NCI-H510A treated with DMSO at 0.1 percent for 48 hours (cell line): ENCODE data around the gene SPATA16.
"Not testable (repeated sequence)": the region's sequence is repeated elsewhere in the genome, so short reads cannot be mapped to it uniquely, and the experiment has no call there.

Experiments used
- DNase-seq: peaks from one replicate; lab custom pipeline; 2025; lab: John Stamatoyannopoulos, UW

Gene SPATA16

GRCh38 chr3:172876297-172876696, 264.7 kb downstream of the SPATA16 start:
- DNase-seq, result no peak

GRCh38 chr3:172875039-172875438, 266.0 kb downstream of the SPATA16 start:
- no peak for DNase-seq

GRCh38 chr3:172869784-172870518, 271.1 kb downstream of the SPATA16 start:
- no peak for DNase-seq

DNA sequence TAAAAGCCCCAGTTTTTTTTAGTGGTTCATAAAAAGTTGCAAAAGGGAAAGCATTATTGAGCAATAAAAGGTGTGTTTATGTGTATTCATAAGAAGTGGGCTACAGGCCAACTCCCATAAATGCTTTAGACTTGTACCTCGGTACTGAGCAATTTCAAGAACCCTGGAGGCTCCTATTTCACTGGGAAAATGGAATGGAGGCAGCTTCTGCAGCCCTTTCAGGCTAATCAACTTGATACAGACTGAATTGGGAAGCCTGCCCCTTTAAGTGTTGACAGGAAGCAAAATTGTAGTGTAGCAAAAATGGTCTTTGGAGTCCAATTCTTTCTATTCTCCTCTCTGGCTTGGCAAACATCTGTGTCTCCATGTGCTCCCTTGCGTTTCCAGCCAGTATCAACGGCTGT, 271.7 kb downstream of the SPATA16 start:
- no peak for DNase-seq

DNA sequence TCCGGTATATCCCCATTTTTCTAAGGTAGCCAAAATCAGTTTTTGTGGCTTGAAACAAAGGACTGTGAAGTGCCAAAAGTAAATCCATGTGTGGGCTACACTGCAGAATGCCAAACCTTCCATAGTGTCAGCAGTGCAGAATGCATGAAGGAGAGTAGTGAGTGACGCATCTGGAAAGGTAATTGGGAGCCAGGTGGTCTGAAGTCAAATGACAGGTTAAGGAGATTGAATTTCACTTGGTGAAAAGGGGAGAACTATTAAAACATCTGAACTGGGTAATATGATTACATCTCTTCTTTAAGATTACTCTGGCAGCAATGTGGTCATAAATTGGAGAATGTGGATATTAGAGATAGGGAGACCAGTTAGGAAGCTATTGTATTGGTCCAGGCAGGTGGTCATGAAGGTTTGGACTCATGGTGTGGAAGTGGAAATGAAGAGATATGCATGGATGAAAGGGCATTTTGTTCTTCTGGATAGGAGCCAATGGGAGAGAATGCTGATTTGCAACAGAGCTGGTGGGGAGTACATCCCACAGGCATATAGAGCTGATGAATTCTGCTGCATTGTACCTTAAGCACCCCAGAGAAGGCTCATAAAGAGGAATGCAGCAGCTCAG, 272.3 kb downstream of the SPATA16 start:
- DNase-seq, result no peak

DNA sequence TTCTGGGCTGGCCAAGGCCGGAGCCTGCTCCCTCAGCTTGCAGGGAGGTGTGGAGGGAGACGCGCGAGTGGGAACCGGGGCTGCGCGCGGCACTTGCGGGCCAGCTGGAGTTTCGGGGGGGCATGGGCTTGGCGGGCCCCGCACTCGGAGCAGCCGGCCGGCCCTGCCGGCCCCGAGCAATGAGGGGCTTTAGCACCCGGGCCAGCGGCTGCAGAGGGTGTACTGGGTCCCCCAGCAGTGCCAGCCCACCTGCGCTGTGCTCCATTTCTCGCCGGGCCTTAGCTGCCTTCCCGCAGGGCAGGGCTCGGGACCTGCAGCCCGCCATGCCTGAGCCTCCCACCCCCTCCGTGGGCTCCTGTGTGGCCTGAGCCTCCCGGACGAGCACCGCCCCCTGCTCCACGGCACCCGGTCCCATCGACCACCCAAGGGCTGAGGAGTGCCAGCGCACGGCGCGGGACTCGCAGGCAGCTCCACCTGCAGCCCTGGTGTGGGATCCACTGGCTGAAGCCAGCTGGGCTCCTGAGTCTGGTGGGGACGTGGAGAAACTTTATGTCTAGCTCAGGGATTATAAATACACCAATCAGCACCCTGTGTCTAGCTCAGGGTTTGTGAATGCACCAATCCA, 274.2 kb downstream of the SPATA16 start:
- not testable (repeated sequence) for DNase-seq

DNA sequence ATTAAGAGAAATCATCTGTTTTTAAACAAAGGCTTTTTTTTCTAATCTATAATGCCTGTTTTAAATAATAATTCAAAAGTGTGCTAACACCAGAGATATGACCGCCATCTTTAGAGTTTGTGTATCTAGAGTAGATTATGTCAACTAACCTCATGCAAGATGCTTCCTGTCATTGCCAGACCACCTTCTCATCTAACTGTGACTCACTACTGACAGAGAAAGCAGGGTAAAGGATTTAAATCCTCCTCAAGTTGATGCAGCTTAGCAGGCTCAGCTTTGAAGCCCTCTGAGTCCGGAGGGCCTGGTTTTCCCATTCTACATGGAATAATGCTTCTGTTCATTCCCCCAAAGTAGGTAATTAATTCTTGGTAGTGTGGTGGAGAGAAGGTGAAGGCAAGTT, 282.0 kb downstream of the SPATA16 start:
- no peak for DNase-seq

DNA sequence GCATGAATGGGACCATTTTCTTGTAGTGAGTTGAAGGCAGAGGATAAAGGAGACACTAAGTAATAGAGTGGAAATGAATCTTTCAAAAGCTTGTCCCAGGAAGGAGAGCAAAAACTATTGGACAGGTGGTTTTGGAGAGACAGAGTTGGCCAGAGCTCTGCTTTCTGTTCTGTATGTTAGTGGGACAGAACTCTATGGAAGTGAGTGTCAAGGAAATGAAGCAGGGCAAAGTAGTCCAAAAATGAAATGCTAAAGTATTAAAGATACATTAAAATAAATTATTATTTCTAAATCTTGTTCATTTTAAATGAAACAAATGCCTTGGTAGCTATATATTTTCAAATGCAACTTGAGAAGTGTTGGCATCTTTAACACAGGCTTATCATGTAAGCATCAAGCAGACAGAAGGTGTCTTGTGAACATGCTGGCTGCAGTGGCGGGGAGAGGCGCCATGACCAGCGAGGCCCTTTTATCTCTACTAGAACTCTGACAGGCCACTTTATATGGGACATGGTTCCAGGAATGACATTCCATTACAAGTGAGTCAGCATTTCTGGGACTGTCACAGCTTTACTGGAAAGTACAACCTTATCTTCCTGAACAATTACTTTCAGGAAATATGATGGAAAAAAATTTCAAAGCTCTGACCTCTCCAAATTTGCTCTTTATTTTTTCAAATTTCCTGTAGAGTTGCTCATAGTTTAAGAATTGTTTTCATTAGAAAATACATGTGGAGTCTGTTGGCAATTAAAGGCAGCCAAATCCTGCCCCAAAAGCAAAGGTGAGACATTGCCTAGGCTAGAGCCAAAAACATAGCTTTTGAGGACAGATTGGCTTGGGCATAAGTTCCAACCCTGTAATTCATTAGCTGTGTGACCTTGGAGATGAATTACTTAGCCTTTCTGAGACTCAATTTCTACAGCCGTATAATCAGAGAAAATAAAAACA, 284.0 kb downstream of the SPATA16 start:
- DNase-seq, result no peak

GRCh38 chr3:172855037-172855436, 286.0 kb downstream of the SPATA16 start:
- DNase-seq, result no peak

GRCh38 chr3:172853921-172854666, 286.9 kb downstream of the SPATA16 start:
- no peak for DNase-seq

- DNase-seq, result no peak
Measured at GRCh38 chr3:172853005-172853404, 288.0 kb downstream of the SPATA16 start.

- no peak for DNase-seq
Measured at GRCh38 chr3:172848910-172849309, 292.1 kb downstream of the SPATA16 start.

GRCh38 chr3:172847292-172847691, 293.7 kb downstream of the SPATA16 start:
- no peak for DNase-seq

DNA sequence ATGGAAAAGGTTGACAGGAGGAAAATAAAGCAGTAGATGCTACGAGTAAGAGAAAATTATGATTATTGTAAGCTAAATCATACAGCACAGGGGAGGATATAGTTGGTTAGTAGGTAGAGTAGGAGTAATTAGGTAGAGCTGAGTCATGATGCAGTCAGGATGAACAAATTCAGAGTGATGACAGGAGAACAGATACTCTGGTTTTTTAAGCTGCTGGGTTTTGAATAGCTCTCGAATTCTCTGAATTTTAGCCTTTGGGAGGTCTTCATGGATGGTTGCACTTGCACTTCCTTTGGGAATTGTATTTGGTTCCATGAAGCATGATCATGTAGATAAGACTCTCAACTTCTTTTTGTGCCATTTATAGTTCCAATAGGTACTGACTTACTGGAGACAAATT, 294.3 kb downstream of the SPATA16 start:
- DNase-seq, result no peak

- no peak for DNase-seq
Measured at GRCh38 chr3:172846103-172846561, 294.9 kb downstream of the SPATA16 start.

GRCh38 chr3:172844428-172844827, 296.6 kb downstream of the SPATA16 start:
- no peak for DNase-seq

DNA sequence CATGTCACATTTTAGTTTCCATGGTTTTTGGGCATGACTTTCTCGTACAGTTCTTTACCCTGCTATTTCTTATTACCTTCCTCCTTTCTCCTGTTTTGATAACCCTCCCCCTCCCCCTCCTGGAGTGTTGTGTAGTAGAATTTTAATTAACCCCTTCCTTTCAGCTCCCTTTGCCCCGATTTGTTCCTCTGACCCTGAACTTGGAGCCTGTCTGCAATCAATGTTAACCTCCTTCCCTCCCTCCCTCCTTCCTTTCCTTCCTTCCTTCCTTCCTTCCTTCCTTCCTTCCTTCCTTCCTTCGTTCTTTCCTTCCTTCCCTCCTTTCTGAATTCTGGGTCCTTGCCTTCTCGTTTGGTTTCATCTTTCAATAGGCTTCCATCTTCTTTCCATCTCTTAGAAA, 300.1 kb downstream of the SPATA16 start:
- no peak for DNase-seq

DNA sequence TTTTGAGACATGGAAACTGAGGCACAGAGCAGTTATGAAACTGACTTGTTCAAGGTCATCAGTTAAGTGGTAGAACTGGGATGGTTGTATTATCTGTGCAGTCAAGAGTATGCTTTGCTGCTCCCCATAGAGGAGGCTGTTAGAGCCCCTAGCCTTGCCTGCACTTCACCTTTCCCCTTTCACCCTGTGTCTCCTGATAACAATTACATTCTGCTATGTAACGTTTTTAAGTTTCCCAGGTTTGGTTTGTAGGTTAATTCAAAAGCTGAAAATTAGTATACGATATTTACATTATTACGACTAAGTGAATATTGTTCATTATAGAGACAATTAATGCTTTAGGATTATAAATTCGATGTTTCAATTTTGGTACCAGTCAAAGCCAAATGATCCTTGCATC, 300.6 kb downstream of the SPATA16 start:
- DNase-seq, result no peak

- DNase-seq, result no peak
Measured at GRCh38 chr3:172839679-172840078, 301.4 kb downstream of the SPATA16 start.
